ENCODE data around the gene JAZF1.

GRCh38 chr7:28106321-28106829 is 74.2 kb downstream of the JAZF1 start:
- no peak for TF ChIP-seq EZH2 (IDR thresholded peaks at IDR 0.05; ENCODE audit: borderline replicate concordance, insufficient read depth, low read depth, low read length, poor library complexity, severe bottlenecking)
- TF ChIP-seq CTCF (IDR thresholded peaks at IDR 0.05), result no peak

Data from B cell (primary cell).